Stimulated activated CD8-positive, alpha-beta memory T cell treated with anti-CD3 and anti-CD28 coated beads, Interleukin-7, amount 100 ng/mL, for 48 hours (primary cell): ENCODE measurements around the gene LPP.

Source experiments
- DNase-seq, 2 donors: peaks; one replicate each; pipeline ENCODE4 v3.0.0-alpha.2; 2020; ENCODE audit warnings: low read depth in 1 of 2; ENCODE audit errors: extremely low read depth in 1 of 2

Gene LPP

DNA sequence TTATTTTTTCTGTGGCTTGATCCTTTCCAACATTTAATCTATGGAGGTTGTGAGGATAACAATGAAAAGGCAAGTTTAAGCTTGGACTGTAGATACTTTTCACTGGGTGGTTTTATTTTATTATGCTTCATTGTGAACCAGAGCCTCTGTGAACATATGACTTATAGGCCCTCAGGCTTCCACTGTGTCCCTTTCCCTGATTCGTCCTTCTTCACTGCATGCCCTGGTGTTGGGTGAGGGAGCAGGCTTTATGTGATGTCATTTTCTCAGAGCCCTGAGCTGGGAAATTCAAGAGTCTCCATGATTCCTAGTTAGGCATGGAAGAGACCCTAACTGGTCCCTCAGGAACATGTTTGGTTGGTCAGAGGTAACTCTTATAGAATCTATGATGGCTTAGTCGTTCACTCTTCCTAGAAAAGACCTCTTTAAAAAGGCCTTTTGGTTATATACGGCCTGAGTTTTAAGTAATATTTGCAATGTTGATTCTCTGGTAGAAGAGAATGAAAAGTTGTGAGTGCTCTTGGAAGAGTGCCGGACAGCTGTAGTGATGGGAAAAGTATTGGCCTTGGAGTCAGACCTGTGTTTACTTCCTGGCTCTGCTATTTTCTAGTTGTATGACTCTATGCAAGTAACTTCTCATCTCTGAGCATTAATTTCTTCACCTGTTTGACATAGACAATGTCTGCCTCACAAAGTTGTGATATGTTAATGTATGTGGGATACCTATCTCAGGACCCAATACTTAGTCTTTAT is 168.4 kb downstream of the LPP start:
- DNase-seq: no peak

DNA sequence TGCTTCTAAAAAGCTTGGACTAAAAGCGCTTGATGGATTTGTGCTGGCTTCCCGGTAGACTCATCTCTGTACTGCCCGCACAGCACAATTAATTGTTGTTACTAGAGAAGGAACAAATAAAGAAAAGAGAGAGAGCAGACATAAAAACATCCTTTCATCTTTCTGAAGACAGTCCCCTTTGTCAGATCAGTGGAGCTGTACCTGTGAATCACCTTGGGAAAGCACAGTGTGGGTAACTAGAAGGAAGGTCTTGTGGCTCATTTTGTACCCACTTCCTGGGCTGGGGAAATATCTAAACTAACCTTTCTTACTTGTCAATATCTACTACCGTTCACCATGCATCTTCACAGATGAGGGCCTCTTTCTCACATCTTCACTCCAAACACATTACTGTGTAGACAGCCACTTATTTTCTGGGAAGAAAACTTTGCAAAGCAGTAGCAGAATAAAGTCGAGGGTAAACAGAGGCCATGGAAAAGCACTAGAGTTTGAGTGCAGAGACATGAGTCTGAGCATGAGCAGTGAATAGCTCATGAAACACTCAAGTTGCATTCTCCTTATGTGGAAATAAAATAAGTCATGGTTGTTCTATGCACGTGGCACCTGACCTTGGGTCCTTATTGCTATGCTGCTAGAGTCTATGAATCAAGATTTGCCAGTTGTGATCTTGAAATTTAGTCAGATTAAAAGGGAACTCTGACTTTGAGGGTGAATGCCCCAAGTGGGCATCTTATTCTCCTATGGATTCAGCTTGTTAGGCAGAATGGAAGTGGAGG is 169.3 kb downstream of the LPP start:
- DNase-seq: peak in 1 of 2 donors; percentile 39

DNA sequence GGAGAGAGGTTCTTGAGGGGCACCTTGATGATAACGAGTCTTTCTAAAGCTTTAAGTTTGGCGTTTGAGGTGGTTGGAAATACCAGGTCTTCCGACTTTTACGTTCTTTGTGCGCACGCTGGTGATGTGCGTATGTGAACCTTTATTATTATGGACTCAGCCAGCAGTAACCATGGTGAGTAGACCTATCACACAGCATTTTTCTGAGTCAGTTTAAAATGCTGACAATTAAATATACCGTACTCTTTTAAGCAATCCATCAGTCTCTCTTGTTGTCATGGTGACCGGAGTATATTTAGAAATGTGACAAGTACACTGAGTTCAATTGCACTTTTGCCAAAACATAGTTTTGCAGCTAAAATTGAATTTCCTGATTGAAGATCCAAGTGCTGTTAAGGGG is 172.2 kb downstream of the LPP start:
- no peak for DNase-seq

DNA sequence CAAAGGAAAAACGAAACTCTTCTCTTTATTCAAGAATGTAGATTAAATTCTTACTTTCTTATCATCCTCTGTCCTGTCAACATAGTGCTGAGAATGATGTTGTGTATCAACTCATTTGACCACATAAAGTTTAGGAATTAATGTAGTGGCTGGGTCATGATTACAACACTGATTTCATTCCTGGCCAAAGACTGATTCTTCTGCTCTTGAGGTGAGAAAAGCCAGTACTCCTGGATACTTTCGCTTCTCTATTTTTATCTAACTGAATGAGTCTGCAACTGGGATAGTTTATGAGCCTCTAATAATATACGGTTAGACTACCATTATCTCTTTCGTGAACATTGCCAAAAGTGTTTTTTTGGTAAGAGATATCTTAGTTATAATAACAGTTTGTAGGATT is 173.0 kb downstream of the LPP start:
- no peak for DNase-seq

DNA sequence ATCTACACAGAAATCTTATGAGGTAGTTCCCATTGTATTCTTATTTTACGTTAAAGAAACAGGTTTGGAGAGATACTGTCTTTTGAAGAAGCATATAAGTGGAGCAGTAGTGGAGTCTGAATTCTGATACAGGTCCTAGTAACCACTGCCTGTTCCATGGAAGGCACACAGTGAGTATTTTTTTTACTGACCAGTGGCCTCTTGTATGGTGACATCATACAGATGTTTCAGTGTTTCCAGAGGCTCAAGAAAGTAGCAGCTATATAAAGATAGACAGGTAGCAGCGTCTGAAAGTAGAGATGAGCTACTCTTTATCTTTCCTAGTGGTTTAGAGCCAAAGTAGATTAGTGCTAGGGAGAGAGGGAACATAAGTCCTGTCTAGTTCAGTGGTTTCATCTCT is 173.5 kb downstream of the LPP start:
- DNase-seq: no peak

DNA sequence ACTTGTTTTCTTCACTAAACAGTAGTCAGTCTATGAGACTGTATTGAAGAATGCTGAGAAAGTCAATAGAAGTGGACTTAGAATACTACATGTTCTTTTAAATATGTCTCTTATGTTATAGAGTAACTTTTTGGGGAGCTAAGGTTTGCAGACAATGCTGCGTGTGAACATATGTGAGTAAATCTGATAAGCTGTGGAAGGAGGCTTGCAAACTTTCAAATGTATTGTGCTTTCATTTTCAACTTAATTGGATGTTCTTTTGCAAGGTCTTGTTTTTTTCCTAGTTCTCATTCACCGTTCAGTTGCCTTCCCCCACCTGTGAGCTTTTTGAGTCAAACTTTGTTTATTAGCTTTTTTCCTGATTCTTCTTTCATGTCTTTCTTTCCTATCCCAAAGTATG is 176.2 kb downstream of the LPP start:
- no peak for DNase-seq

DNA sequence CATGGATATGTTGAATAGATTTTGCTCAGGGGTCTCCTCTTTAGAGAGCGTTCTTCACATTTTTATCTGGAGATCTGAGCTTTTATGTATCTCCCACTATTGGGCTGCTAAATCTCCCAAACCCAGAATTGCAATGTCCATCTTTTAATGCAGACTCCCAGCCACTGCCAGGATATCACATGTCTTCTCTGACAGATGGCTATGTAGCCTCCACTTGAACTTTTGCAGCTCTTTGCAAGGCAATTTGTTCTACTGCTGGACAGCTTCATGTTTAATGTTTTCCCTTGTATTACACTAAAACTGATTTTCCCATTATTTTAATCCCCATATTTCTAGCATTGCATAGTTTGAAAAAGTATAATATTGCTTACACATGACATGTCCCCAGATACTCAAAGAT is 177.2 kb downstream of the LPP start:
- DNase-seq: no peak

DNA sequence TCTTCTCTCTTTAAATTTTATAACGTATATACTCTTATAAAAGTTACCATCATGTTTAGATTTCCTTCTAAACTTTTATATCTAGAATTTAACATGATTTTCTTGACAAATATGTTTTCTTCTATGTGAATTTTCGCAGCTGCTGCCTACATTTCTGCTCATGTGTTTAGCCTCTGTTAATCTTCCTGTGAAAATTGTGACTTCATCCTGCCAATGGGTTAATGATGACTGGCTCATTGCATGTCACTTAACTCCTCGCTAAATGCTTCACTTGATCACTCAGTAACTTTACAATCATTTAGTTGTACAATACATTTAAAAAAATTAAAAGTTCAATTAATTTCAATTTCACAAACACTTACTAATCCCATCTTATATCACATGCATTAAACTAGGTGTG is 178.1 kb downstream of the LPP start:
- DNase-seq: no peak

DNA sequence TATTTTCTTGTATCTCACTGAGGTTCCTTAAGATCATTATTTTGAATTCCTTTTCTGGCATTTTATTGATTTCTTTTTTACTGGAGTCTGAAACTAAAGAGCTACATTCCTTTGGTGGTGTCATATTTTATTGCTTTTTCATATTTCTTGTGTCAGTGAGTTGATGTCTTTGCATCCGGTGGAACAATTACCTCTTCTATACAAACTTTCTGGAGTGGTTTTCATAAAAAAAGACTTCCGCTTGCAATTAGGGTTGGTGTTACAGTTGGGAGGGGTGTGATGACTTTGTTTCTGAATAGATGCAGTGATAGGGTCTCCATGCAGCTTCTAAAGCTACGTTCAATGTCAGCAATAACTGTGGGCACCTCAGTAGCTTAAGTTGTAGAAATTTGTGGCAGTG is 181.7 kb downstream of the LPP start:
- DNase-seq: no peak

DNA sequence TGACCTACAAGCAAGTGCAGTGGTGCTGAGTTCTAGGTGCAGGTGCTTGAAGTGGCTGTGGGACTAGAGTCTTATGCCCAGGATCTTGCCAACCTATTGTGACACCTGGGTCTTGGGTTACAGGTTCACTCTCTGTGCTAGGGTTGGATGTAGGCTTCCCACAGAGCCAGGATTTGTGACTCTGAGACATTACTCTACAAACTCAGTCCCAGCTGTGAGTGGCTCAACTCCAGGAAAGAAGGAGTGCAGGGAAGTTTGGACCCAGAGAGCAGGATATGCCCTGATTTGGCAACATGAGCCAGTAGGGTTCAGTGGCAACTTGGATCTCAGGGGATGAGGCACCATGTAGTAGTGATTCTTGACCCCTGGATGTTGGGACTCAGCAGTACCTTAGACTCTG is 182.2 kb downstream of the LPP start:
- DNase-seq: no peak

DNA sequence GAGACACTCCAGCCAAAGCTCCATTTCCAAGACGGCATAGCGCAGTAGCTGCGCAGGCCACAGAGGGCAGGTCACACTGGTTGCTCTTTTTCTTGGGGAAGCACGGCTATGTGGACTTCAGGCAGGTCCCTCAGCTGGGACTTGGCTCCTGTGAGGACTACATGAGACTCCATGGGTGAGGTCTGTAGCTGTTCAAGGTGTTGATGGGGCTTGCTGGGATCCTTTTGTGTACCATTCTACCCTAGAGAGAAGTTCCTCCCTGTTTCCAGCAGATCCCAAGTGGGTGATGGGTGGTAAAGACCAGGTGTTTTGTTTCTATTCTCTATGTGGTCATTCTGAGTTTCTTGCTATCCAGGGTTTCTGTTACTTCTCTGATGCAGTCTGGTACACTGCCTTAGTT is 183.3 kb downstream of the LPP start:
- no peak for DNase-seq

DNA sequence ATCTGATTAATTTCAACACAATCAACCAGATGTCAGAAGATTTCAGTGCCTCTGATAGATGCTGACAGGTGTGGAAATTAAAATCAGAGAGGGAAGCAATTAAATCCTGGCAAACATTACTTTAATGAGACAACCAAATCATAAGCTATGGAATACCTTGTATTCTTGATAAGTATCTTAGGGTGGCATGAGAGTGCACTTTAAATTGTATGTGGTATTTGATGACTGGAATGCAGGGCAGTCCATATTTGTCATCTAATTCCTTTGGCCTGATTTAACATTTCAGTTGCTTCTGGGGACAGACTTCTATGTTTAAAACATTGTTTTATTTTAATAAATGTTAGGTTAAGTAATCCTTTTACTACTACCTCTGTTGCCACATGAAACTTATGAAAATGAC is 184.1 kb downstream of the LPP start:
- no peak for DNase-seq

DNA sequence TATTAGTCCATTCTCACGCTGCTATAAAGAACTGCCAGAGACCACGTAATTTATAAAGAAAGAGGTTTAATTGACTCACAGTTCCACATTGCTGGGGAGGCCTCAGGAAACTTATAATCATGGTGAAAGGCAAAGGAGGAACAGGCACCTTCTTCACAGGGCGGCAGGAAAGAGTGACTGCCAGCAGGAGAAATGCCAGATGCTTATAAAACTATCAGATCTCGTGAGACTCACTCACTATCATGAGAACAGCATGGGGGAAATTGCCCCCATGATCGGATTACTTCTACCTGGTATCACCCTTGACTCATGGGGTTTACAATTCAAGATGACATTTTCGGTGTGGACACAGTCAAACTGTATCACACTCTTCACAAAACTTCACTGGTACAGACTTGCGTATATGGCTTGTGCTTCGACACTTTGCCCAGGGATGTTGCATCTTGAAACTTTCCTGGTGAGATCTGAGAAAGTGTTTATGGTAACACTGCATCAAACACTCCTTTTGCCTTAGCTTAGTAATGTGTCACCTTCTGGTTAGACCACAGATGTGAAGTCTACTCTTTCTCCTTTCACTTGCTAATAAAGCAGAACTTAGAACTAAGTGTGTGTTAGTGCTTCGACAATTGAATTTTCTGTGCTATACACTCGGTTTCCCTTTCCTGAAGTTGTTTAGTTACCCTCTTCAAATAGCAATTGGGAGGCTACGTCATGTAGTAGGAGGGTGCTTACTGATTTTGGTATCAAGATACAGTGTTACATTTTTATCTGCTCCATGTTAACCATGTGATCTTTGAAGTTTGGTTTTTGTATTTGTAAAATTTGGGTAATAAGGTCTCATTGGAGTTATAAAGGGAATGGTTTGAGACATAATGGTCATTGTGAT is 185.7 kb downstream of the LPP start:
- peak; percentile 33 to 57 for DNase-seq

DNA sequence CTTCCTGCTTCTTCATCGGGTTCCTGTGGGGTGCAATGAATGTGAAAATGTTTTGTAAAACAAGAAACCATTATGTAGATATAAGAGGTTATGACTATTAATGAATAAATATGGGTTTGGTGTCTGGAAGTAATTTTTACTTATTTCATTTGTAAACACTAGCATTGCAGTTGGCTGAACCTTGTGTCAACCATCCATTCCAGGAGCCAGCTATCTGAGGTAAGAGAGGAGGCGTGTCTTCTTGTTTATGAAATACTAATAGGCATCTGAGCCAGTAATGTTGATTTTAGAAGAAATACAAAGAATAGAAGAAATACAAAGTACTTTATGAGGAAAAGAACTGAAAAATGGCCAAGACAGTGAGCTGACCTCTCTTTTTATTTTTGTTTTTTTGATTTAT is 187.5 kb downstream of the LPP start:
- no peak for DNase-seq

DNA sequence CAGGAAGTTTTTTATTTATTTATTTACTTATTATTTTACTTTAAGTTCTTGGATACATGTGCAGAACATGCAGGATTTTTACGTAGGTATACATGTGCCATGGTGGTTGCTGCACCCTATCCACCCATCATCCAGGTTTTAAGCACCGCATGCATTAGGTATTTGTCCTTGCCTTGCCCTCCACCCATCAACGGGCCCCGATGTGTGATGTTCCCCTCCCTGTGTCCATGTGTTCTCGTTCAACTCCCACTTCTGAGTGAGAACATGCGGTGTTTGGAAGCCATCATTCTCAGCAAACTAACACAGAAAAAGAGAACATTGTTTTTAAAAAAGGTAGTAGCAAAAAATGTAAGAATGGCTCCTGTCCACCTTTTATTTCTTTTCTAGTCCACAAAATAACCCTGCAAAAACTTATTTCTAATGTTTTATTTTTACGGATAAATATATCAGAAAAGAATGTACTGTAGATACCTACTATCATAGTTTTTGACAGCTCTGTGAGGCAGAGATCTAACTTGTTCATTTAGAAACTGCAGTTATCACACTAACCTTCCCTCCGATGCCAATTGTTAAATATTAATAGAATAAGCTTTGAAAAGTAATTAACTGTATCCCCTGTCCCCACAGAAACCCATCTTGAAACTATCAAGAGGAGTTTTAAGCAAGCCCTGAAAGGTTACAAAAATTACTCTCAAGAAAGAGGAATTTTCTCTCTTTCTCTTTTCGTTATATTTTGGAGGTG is 189.2 kb downstream of the LPP start:
- DNase-seq: no peak

DNA sequence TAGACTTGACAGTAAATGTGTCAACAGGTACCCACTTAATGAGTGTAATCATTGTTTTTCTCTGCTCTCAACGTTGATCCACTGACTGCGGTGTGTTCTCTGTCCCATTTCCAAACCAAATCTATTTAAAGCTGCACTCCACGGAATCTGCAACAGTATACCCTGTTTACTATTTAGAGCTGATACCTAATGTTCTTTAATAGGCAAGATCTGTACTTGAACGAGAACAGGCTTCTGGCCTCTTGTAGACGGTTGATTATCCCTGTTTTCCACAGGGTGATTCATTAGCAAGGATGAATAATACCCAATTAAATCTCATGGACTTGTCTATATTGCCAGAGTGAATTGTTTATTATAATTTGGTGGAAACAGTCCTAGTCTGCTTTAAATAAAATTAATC is 189.9 kb downstream of the LPP start:
- DNase-seq: no peak

DNA sequence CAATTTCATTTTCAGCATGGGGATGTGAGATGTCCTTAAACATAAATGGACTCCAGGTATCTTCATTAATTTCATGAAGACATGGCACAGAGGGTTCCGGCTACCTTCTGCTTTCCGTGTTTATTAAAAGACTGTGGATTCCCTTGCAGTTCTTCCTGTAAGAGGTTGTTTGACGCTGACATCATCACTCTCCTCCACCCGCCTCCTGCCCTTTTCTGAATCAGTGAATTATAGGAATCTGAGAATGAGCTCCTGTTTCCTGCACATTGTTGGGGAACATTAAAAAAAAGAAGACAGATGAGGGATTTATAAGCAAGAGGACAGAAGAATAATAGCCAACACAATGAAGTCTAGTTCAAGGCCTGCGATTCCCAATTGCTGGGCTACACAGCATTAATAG is 191.3 kb downstream of the LPP start:
- DNase-seq: no peak

DNA sequence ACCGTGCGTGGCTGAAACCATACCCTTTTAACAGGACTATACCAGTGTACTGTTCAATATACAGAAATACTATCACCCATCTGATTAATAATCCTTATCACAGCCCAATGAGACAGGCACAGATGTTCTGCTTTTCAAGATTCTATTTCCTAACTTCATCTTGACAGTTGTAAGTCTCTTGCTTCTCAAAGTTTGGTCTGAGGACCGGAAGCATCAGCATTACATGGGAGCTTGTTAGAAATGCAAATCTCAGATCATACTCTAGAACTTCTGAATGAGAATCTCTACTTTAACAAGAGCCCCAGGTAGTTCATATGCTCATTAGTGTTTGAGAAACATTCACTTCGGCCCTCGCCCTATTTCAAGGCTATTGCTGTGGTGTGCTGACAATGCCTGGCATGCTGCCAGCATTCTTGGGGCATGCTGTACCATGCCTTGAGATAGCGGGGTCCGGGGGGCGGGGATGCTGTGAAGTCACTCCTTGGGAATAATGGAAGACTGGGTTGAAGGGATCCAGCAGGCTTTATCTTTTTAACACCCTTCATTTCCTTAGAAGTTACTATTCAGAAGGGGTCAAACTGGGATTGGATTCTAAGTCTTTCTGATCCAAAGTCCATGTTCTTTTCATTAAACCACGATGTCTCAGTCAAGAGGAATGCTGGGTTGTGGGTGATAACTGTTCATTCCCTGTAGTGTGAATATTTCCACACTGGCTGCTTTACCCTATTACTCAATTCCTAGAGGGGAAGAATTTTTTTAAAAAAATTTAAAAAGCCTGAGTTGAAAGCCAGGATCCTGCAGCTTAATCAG is 194.7 kb downstream of the LPP start:
- DNase-seq: no peak

DNA sequence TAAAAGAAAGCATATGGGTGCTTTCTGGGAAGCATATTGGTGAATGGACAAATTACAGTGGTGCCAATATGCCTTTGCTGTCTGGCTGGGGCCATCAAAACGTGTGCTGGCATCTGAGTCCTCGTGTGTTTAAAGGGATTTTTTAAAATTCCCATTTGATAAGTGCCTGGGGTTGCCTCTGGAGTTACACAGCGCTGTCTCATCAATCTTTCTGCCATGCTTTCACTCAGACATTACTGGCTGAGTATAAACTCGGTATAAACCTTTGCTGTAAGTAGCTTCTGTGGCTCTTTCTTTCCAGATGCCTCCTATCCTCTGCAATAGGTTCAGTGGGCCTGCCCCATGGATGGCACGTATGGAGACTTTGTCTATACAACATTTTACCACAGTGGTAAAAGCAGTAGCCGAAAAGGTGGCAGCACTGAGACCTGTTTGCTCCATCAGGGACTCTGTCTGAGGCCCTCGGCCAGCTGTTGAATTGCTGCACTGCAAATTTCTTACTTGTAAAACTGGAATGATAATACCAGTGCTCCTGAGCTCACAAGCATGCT is 195.5 kb downstream of the LPP start:
- DNase-seq: no peak

DNA sequence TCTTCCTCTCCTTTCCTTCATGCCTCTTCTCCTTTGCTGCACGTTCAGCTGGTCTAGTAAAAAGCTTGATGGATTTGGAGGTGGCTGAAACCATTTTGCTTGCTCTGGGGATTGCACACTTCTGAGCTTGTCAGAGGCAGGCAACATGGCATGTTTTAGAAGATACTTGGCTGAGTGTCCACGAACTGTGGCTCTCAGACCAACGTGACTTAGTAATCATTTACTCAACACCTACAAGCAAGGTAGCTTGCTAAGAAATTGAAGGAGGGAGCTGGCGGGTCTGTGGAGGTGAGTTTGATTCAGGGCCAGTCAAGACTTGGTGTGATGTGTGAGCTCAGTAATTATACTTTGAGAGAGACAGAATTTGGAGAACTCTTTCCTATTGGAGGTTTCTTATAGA is 196.0 kb downstream of the LPP start:
- no peak for DNase-seq
